Fibroblast of mammary gland (primary cell): Measurements from ENCODE around the gene RUFY4.
A peak's percentile ranks its signal among the peaks of the same experiment; 100 is the strongest.
"Not testable (repeated sequence)": the region's sequence is repeated elsewhere in the genome, so short reads cannot be mapped to it uniquely, and the experiment has no call there.

Experiments used
- DNase-seq: peaks from one replicate; pipeline ENCODE4 v3.0.0-alpha.2; 2010; ENCODE audit warnings: low read depth
- H3K4me3 ChIP-seq: 2 replicates; pipeline ENCODE4 v1.5.1; 2011; ENCODE audit warnings: low read depth, mild to moderate bottlenecking, low read length, moderate library complexity; ENCODE audit not compliant: control insufficient read depth
- CTCF ChIP-seq: conservative IDR thresholded peaks from 2 replicates; pipeline ENCODE4 v1.5.1; 2011; ENCODE audit warnings: low read depth, low read length, inconsistent platforms; ENCODE audit not compliant: control insufficient read depth, insufficient read depth

The RUFY4 gene

GRCh38 chr2:218095853-218096252 is 26.8 kb downstream of the RUFY4 start:
- no peak for TF ChIP-seq CTCF
- no peak for DNase-seq
- H3K4me3 ChIP-seq = no peak overlapping the region

- TF ChIP-seq CTCF = no peak
- no peak overlapping the region for H3K4me3 ChIP-seq
- no peak for DNase-seq
Measured at GRCh38 chr2:218097975-218098374, 28.9 kb downstream of the RUFY4 start.

GRCh38 chr2:218108834-218109233 is 39.8 kb downstream of the RUFY4 start:
- DNase-seq, H3K4me3 ChIP-seq: not testable (repeated sequence)

DNA sequence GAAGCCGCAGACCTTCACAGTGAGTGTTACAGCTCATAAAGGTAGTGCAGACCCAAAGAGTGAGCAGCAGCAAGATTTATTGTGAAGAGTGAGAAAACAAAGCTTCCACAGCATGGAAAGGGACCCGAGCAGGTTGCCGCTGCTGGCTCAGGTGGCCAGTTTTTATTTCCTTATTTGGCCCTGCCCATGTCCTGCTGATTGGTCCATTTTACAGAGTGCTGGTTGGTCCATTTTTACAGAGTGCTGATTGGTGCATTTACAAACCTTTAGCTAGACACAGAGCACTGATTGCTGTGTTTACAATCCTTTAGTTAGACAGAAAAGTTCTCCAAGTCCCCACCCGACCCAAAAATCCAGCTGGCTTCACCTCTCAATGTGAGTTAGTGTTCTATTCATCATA is 52.7 kb downstream of the RUFY4 start:
- not testable (repeated sequence) for H3K4me3 ChIP-seq, DNase-seq

DNA sequence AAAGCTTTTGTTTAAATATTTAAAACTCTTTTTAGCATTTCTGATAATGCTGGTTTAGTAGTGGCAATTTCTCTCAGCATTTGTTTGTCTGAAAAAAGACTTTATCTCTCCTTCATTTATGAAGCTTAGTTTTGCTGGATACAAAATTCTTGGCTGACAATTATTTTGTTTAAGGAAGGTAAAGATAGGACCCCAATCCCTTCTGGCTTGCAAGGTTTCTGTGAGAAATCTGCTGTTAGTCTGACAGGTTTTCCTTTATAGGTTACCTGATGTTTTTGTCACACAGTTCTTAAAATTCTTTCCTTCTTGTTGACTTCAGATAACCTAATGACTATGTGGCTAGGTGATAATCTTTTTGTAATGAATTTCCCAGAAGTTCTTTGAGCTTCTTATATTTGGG is 53.2 kb downstream of the RUFY4 start:
- not testable (repeated sequence) for DNase-seq

GRCh38 chr2:218123986-218124385 is 54.9 kb downstream of the RUFY4 start:
- no peak for TF ChIP-seq CTCF
- no peak overlapping the region for H3K4me3 ChIP-seq
- no peak for DNase-seq

More for the DNA sequence above, 53.2 kb downstream of the RUFY4 start:
- not testable (repeated sequence) for H3K4me3 ChIP-seq

- no peak for TF ChIP-seq CTCF
- DNase-seq = peak; percentile 7
- no peak overlapping the region for H3K4me3 ChIP-seq
Measured at GRCh38 chr2:218125095-218125494, 56.0 kb downstream of the RUFY4 start.

- no peak for DNase-seq
- H3K4me3 ChIP-seq = no peak within 1 kb of the TSS
- no peak for TF ChIP-seq CTCF
Measured at GRCh38 chr2:218125626-218126080, 56.6 kb downstream of the RUFY4 start, which contains the start of gene CXCR2. CXCR2 (plus strand) TSS chr2:218126028; CDS start chr2:218134802, 8,774 bp downstream.
